ENCODE measurements around the gene MGAT5.

Gene MGAT5

DNA sequence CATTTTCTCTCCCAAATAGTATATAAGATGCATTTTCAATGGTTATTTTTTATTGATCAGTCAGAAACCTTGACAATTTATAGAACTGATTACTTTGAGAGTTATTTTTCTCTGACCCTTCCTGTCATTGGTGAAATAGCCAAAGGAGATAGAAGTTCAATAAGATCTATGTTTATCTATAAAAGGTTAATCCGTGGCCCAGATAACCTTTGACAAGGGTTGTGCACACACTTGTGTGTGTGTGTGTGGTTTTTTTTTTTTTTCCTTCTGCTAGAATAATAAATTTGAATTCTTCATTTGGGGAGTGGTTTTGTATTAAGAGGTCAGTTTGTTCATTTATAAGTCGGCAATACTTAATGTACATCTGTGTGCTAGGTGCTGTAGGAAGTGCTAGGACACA, 160.0 kb downstream of the MGAT5 start:
- Histone ChIP-seq H3K9ac (ENCODE audit: low read length) (no peak overlapping the region), H3K36me3 (ENCODE audit: control insufficient read depth, insufficient read depth, low read length) (no peaks in the 10 kb centered on the region), H3K27me3 (ENCODE audit: control insufficient read depth, insufficient read depth, low read length) (no peaks in the 10 kb centered on the region), H3K4me3 (ENCODE audit: low read length) (no peak overlapping the region), H3K9me3 (ENCODE audit: control insufficient read depth, low read length) (no peaks in the 10 kb centered on the region), H3K4me1 (ENCODE audit: control insufficient read depth, insufficient read depth, low read length) (peaks cover 16% of the 10 kb centered on the region)

DNA sequence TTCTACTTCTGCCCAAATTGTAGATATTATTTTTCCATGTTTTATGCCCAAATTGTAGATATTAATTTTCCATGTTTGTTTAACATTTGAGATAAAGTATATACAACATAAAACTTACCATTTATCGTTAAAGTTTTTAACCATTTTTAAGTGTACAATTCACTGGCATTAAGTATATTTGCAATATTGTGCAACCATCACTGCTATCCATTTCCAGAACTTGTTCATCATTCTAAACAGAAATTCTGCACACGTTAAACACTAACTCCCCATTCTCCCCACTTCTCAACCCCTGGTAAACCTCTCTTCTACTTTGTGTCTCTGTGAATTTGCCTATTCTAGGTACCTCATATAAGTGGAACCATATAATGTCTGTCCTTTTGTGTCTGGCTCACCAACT, 162.1 kb downstream of the MGAT5 start:
- Histone ChIP-seq H3K36me3 (ENCODE audit: control insufficient read depth, insufficient read depth, low read length) (no peaks in the 10 kb centered on the region), H3K4me1 (ENCODE audit: control insufficient read depth, insufficient read depth, low read length) (peaks cover 10% of the 10 kb centered on the region)

DNA sequence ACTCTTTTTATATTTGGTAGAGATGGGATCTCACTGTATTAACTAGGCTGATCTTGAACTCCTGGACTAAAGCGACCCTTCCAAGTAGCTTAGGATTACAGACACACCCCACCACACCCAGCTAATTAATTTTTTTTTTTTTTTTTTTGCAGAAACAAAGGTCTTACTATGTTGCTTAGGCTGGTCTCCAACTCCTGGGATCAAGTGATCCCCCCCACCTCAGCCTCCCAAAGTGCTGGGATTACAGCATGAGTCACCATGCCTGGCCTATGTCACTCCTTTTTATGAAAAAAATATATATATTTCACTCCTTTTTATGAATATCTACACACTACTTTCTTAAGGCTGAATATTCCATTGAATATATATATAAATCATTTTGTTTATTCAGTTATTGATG, 162.8 kb downstream of the MGAT5 start:
- Histone ChIP-seq H3K27me3 (ENCODE audit: control insufficient read depth, insufficient read depth, low read length) (no peaks in the 10 kb centered on the region), H3K4me3 (ENCODE audit: low read length) (no peak overlapping the region), H3K4me1 (ENCODE audit: control insufficient read depth, insufficient read depth, low read length) (peaks cover 4% of the 10 kb centered on the region), H3K36me3 (ENCODE audit: control insufficient read depth, insufficient read depth, low read length) (no peaks in the 10 kb centered on the region), H3K9ac (ENCODE audit: low read length) (no peak overlapping the region), H3K9me3 (ENCODE audit: control insufficient read depth, low read length) (no peaks in the 10 kb centered on the region)

More for the DNA sequence above, 162.1 kb downstream of the MGAT5 start:
- no peaks in the 10 kb centered on the region for H3K27me3 ChIP-seq (ENCODE audit: control insufficient read depth, insufficient read depth, low read length)
- no peaks in the 10 kb centered on the region for H3K9me3 ChIP-seq (ENCODE audit: control insufficient read depth, low read length)
- no peak overlapping the region for H3K4me3 ChIP-seq (ENCODE audit: low read length)
- no peak overlapping the region for H3K9ac ChIP-seq (ENCODE audit: low read length)

DNA sequence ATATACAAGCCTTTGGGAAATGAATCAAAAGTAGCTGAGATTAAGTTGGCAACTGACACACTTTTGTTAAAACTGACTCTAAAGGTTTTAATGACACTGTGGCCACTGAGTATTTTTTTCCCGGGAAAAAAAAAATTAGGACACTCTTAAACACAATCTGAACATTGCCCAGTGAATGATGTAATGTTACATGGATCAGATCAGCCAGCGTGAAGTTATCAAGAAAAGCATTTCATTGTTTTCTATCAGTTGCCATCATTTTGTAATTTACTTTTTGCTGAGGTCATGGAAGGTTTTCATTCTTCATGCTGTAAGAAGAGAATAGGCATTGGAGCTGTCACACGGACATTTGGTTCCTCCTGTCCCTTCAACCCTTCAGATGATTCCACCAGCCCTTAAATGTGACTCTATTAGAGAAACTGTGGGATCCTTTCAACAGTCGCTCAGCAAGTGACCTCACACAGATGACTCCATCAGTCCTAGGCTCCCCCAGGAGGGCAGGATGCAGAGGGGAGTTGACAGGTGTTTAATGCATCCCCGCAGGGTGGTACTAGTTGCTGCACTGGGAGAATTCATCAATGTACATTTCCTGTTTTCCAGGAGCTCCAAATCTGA, 164.2 kb downstream of the MGAT5 start:
- Histone ChIP-seq H3K27me3 (ENCODE audit: control insufficient read depth, insufficient read depth, low read length) (no peaks in the 10 kb centered on the region), H3K4me3 (ENCODE audit: low read length) (no peak overlapping the region), H3K9ac (ENCODE audit: low read length) (no peak overlapping the region), H3K4me1 (ENCODE audit: control insufficient read depth, insufficient read depth, low read length) (no peaks in the 10 kb centered on the region), H3K9me3 (ENCODE audit: control insufficient read depth, low read length) (no peaks in the 10 kb centered on the region), H3K36me3 (ENCODE audit: control insufficient read depth, insufficient read depth, low read length) (no peaks in the 10 kb centered on the region)

DNA sequence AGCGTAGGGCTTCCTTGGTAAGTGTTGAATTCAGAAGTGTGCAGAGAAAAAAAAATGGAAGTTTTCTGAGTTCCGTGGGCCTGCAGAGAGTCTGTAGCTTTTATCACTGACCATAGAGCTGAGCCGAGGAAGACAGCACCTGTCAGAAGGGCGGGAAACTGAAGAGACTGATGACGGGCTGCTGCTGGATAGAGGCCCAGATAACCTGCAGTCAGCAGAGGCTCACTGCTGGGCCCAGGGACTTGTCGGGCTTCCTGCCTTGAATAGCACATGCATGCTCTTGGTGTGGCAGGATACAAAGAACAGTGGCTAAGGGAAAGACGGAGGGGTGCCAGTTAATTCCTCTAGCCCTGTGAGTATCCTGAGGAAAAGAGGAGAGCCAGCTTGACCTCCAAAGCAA, 166.4 kb downstream of the MGAT5 start:
- H3K4me3 ChIP-seq (ENCODE audit: low read length), result no peak overlapping the region
- no peaks in the 10 kb centered on the region for H3K27me3 ChIP-seq (ENCODE audit: control insufficient read depth, insufficient read depth, low read length)
- H3K4me1 ChIP-seq (ENCODE audit: control insufficient read depth, insufficient read depth, low read length), result no peaks in the 10 kb centered on the region
- H3K36me3 ChIP-seq (ENCODE audit: control insufficient read depth, insufficient read depth, low read length), result no peaks in the 10 kb centered on the region
- H3K9ac ChIP-seq (ENCODE audit: low read length), result no peak overlapping the region
- H3K9me3 ChIP-seq (ENCODE audit: control insufficient read depth, low read length), result no peaks in the 10 kb centered on the region

DNA sequence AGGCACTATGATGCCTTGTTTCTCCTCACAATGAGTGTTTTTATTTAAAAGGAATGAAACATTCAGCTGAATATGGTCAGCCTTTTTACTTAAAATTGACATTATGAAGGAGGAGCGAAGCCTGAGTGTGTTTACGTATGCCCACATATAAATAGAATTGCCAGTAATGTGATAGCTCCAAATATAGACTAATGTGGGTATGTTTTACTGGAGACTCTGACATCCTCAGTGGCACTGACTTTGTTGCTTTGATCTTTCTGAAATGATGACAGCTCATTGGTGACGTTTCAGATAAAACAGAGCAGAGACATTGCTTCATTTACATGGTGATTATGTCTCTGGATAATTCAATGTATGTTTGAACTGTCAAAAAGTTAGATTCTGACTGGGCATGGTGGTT, 167.0 kb downstream of the MGAT5 start:
- Histone ChIP-seq H3K36me3 (ENCODE audit: control insufficient read depth, insufficient read depth, low read length) (no peaks in the 10 kb centered on the region), H3K9ac (ENCODE audit: low read length) (no peak overlapping the region), H3K4me1 (ENCODE audit: control insufficient read depth, insufficient read depth, low read length) (no peaks in the 10 kb centered on the region), H3K27me3 (ENCODE audit: control insufficient read depth, insufficient read depth, low read length) (no peaks in the 10 kb centered on the region), H3K9me3 (ENCODE audit: control insufficient read depth, low read length) (no peaks in the 10 kb centered on the region), H3K4me3 (ENCODE audit: low read length) (no peak overlapping the region)

DNA sequence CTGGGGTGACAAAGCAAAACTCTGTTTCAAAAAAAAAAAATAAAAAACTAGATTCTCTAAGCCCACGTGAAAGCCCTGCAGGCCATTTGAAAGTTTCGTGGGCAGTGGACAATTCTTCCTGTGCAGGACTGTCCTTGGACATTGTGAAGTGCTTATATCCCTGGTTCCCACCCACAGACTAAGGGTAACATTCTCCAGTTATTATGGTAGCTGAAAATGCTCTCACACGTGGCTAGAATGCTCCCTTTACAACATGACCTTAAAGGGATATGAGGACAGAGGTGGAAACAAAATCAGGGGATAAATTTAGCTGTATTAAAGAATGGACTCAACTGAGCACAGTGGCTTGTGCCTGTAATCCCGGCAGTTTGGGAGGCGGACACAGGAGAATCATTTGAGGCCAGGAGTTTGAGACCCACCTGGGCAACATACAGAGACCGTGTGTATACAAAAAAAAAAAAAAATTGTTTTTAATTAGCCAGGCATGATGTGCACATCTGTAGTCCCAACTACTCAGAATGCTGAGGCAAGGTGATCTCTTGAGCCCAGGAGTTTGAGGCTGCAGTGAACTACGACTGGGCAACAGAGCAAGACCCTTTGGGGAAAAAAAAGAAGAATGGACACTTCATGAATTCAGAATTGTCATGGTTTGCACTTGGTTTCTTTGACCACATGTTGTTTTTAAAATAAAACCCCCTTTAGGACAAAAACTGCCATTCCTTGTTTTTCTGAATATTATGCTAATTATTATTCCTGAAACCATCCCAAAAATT, 167.9 kb downstream of the MGAT5 start:
- Histone ChIP-seq H3K36me3 (ENCODE audit: control insufficient read depth, insufficient read depth, low read length) (no peaks in the 10 kb centered on the region), H3K4me3 (ENCODE audit: low read length) (no peak overlapping the region), H3K9ac (ENCODE audit: low read length) (no peak overlapping the region), H3K9me3 (ENCODE audit: control insufficient read depth, low read length) (no peaks in the 10 kb centered on the region), H3K27me3 (ENCODE audit: control insufficient read depth, insufficient read depth, low read length) (no peaks in the 10 kb centered on the region), H3K4me1 (ENCODE audit: control insufficient read depth, insufficient read depth, low read length) (no peaks in the 10 kb centered on the region)

DNA sequence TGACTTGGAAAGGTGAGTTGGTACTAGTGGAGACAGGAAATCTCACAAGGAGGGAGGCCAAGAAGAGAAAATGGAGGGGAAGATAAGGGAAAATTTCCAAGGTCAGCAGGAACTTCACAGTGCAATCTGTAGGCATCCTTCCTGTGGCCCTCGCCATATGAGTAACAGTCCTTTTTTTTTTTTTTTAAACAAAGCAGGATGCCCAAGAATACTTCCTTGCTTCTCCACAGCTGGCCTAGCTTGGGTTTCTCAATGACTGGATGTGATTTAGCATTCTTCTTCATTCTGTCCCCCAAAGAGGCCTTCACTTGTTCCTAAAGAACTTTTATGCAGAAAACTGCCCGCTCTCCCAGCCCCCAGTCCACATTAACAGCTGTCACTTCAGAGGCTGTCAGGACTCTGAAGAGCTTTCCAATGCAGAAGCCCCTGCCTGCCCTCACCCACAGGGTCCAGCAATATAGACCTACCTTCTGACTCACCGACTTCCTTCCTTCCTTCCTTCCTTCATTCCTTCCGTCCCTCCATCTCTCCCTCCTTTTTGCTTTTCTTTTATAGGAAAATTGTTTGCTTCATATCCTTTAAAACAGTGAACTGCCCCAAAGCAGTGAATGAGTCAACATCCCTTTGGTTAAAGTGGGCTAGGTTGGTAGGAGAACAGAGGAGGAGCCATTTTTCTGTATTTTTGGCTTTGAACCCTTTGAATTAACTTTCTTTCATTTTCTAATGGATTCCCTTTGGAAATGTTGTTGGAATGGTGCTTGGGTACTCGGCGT, 172.0 kb downstream of the MGAT5 start:
- peaks cover 8% of the 10 kb centered on the region for H3K36me3 ChIP-seq (ENCODE audit: control insufficient read depth, insufficient read depth, low read length)
- H3K9me3 ChIP-seq (ENCODE audit: control insufficient read depth, low read length), result no peaks in the 10 kb centered on the region
- H3K9ac ChIP-seq (ENCODE audit: low read length), result no peak overlapping the region
- no peaks in the 10 kb centered on the region for H3K27me3 ChIP-seq (ENCODE audit: control insufficient read depth, insufficient read depth, low read length)
- no peak overlapping the region for H3K4me3 ChIP-seq (ENCODE audit: low read length)
- H3K4me1 ChIP-seq (ENCODE audit: control insufficient read depth, insufficient read depth, low read length), result peaks cover 10% of the 10 kb centered on the region

DNA sequence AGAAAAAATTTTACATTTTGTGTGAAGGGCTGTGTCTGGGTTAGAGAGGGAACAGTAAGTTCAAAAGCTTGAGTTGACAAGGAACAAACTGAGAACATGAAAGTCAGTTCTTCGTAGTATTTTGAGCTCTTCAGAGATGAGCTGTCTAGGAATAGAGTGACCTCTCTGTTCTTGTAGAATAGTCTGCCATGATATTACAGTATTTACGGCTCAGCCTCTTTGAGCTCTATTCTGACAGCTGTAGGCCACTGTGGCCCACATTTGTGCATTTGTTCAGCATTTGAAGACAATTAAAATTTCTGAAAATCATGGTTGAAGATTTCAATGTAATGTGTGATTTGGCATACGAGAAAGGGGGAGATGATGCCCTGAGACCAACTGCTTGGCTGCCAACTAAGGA, 172.8 kb downstream of the MGAT5 start:
- Histone ChIP-seq H3K36me3 (ENCODE audit: control insufficient read depth, insufficient read depth, low read length) (peaks cover 8% of the 10 kb centered on the region), H3K4me3 (ENCODE audit: low read length) (no peak overlapping the region), H3K27me3 (ENCODE audit: control insufficient read depth, insufficient read depth, low read length) (no peaks in the 10 kb centered on the region), H3K9me3 (ENCODE audit: control insufficient read depth, low read length) (no peaks in the 10 kb centered on the region), H3K4me1 (ENCODE audit: control insufficient read depth, insufficient read depth, low read length) (peaks cover 18% of the 10 kb centered on the region), H3K9ac (ENCODE audit: low read length) (no peak overlapping the region)

DNA sequence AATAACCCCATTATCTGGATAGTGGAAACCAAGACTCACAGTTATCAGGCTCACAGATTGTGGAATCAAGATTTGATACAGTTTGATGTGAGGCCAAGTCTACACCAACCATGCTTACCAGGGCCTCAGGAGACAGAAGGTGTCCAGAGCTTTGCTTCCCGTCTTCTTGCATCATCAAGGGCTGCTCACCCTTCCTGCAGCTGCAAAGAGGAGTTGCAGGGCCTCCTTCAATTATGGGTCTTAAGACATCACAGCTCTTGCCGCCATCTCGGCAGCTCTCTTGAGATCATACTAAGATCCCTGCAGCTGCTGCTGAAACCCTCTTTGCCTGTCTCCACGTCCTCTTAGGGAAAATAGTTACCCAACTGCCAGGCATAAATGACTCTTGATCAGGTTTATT, 176.0 kb downstream of the MGAT5 start:
- no peak overlapping the region for H3K9ac ChIP-seq (ENCODE audit: low read length)
- H3K36me3 ChIP-seq (ENCODE audit: control insufficient read depth, insufficient read depth, low read length), result peaks cover 8% of the 10 kb centered on the region
- no peak overlapping the region for H3K4me3 ChIP-seq (ENCODE audit: low read length)
- H3K4me1 ChIP-seq (ENCODE audit: control insufficient read depth, insufficient read depth, low read length), result peaks cover 49% of the 10 kb centered on the region
- no peaks in the 10 kb centered on the region for H3K27me3 ChIP-seq (ENCODE audit: control insufficient read depth, insufficient read depth, low read length)
- H3K9me3 ChIP-seq (ENCODE audit: control insufficient read depth, low read length), result no peaks in the 10 kb centered on the region

DNA sequence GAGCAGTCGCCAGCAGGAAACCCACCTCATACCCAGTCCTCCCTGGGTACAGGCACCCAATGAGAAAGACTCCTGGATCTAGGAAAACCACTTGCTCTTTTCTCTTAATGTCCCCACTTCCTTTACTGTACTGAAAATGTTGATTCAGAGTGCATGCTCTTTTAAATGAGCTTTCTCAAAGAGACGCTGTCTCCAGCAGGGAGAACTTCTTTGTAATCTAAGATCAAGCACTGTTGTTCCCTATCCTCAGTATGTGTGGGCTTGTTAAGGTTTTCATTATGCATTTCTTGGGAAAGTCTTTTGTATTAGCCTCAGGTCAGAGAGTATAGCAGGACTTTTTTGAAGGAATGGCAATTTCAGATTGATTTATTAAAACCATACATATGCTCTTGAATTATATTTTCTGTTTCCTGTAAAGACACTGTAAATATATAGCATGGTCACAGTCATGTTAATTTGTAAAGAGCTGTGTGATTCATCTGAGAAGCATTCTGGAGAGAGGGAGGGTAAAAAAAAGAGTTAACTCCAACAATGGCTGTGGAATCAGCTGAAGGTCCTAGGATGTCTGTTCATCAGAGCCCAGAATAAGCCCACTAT, 178.1 kb downstream of the MGAT5 start:
- Histone ChIP-seq H3K27me3 (ENCODE audit: control insufficient read depth, insufficient read depth, low read length) (no peaks in the 10 kb centered on the region), H3K9me3 (ENCODE audit: control insufficient read depth, low read length) (no peaks in the 10 kb centered on the region), H3K36me3 (ENCODE audit: control insufficient read depth, insufficient read depth, low read length) (peaks cover 8% of the 10 kb centered on the region), H3K4me1 (ENCODE audit: control insufficient read depth, insufficient read depth, low read length) (peaks cover 67% of the 10 kb centered on the region), H3K9ac (ENCODE audit: low read length) (no peak overlapping the region), H3K4me3 (ENCODE audit: low read length) (no peak overlapping the region)

DNA sequence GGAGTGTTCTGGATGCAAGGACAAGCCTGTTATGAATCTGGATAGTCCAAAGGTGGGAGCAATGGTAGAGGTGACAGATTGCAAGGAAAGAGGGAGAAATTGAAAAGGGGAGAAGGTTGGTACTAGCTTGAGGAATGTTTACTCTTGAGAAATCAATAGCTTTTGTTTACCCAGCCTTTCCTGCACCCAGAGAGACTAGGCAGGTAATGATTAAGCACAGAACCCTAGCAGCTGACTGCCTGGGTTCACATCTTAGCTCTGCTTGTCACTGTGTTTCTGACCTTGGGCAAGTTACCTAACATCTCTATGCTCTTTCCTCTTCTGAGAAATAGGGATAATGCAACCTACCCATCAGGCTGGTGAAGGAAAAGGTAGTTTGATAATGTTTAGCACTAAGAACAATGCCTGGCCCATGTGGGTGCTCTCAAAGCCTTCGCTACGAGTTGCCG, 178.6 kb downstream of the MGAT5 start:
- no peaks in the 10 kb centered on the region for H3K27me3 ChIP-seq (ENCODE audit: control insufficient read depth, insufficient read depth, low read length)
- no peaks in the 10 kb centered on the region for H3K9me3 ChIP-seq (ENCODE audit: control insufficient read depth, low read length)
- peaks cover 67% of the 10 kb centered on the region for H3K4me1 ChIP-seq (ENCODE audit: control insufficient read depth, insufficient read depth, low read length)
- H3K9ac ChIP-seq (ENCODE audit: low read length), result no peak overlapping the region
- peaks cover 8% of the 10 kb centered on the region for H3K36me3 ChIP-seq (ENCODE audit: control insufficient read depth, insufficient read depth, low read length)
- H3K4me3 ChIP-seq (ENCODE audit: low read length), result no peak overlapping the region

Data from mucosa of stomach (tissue), 1 donor.